Activated CD8-positive, alpha-beta memory T cell treated with anti-CD3 and anti-CD28 coated beads, Interleukin-2, amount 50 U/mL, for 24 hours (primary cell): ENCODE measurements around the gene MALL.
"Not testable (repeated sequence)": the region's sequence is repeated elsewhere in the genome, so short reads cannot be mapped to it uniquely, and the experiment has no call there.

Experiments
- DNase-seq: peaks from one replicate; pipeline ENCODE4 v3.0.0-alpha.2; 2020; ENCODE audit errors: extremely low read depth

The MALL gene

GRCh38 chr2:110097506-110098220 lies 18.0 kb downstream of the MALL start:
- DNase-seq: no peak

- DNase-seq: no peak
Measured at GRCh38 chr2:110095994-110096633, 19.5 kb downstream of the MALL start.

- DNase-seq: not testable (repeated sequence)
Measured at GRCh38 chr2:110094884-110095534, 20.6 kb downstream of the MALL start.

- DNase-seq: not testable (repeated sequence)
Measured at GRCh38 chr2:110093924-110094323, 21.7 kb downstream of the MALL start.

GRCh38 chr2:110090164-110090563 lies 25.5 kb downstream of the MALL start:
- DNase-seq: not testable (repeated sequence)

GRCh38 chr2:110083757-110084156 lies 31.9 kb downstream of the MALL start:
- DNase-seq: not testable (repeated sequence)

GRCh38 chr2:110083162-110083561 lies 32.5 kb downstream of the MALL start:
- DNase-seq: not testable (repeated sequence)

- DNase-seq: not testable (repeated sequence)
Measured at GRCh38 chr2:110078104-110078503, 37.5 kb downstream of the MALL start.

GRCh38 chr2:110075896-110076295 lies 39.7 kb downstream of the MALL start:
- DNase-seq: not testable (repeated sequence)

- DNase-seq: not testable (repeated sequence)
Measured at GRCh38 chr2:110069869-110070268, 45.8 kb downstream of the MALL start.

GRCh38 chr2:110068153-110068552 lies 47.5 kb downstream of the MALL start:
- DNase-seq: not testable (repeated sequence)

GRCh38 chr2:110062332-110062731 lies 53.3 kb downstream of the MALL start:
- not testable (repeated sequence) for DNase-seq

- DNase-seq: not testable (repeated sequence)
Measured at GRCh38 chr2:110060550-110060949, 55.1 kb downstream of the MALL start.

GRCh38 chr2:110059694-110060358 lies 55.8 kb downstream of the MALL start:
- DNase-seq: not testable (repeated sequence)

- not testable (repeated sequence) for DNase-seq
Measured at GRCh38 chr2:110059009-110059693, 56.5 kb downstream of the MALL start.

- not testable (repeated sequence) for DNase-seq
Measured at GRCh38 chr2:110058034-110058433, 57.6 kb downstream of the MALL start.

GRCh38 chr2:110055819-110056408 lies 59.7 kb downstream of the MALL start:
- DNase-seq: not testable (repeated sequence)

GRCh38 chr2:110054521-110055407 lies 60.9 kb downstream of the MALL start:
- DNase-seq: not testable (repeated sequence)

- not testable (repeated sequence) for DNase-seq
Measured at GRCh38 chr2:110053688-110054087, 61.9 kb downstream of the MALL start.

GRCh38 chr2:110052166-110052565 lies 63.5 kb downstream of the MALL start:
- DNase-seq: not testable (repeated sequence)
